Right ventricle myocardium superior (tissue), 1 donor: ENCODE data around the gene ZFX. TPM values are rescaled to one million over a fixed set of nuclear protein-coding genes. Genes with fewer than 3 reads are reported as not detected.
A peak's percentile ranks its signal among the peaks of the same experiment; 100 is the strongest.

ENCODE experiments used
- ATAC-seq: fragments of 200-7000 bp; cut with Tn5 transposase; one replicate; pipeline ENCODE4 v1.9.1; 2020; ENCODE audit warnings: mild to moderate bottlenecking; ENCODE audit not compliant: poor library complexity
- DNase-seq: peaks from one replicate; pipeline ENCODE4 v3.0.0-alpha.2; 2020
- intact Hi-C: fragments of 100-400 bp; cut with DNase I; formaldehyde crosslinking; loops from one replicate; pipeline ENCODE4 v1.11.2; 2022
- total RNA-seq: library from RNA; stranded (reverse); fragmentation: NEBNext Ultra II Directional; extraction: Animal tissue kit (Norgen Biotek cat#: 25700); gene quantifications from one replicate; pipeline ENCODE4 v1.2.1, GENCODE V29; 2021
- donor health status: DM: no; HTN: yes; CAD: no; lungs with severe emphysema.

ZFX gene
- total RNA-seq, 1 donor from 2014 or later = 32.9 TPM

DNA sequence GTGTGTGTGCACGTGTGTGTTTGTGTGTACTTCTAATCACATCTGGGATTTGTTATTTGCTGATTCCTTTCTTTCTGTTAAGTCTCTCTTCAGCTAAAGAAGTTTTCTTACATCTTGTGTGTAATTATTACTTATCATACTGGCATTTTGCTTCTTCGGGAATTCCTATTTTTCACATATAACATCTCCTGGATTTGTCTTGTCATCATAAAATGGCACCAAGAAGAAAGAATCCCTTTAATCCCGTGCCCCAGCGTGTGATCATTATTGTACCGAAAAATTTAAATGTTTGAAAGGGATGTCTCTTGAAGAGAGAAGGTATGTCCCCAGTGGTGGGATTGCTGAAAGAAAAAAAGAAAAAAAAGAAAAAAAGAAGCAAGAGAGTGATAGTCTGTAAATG, 72.3 kb downstream of the ZFX start:
- intact Hi-C loops = no loop called here
- no peak for ATAC-seq
- DNase-seq = no peak

DNA sequence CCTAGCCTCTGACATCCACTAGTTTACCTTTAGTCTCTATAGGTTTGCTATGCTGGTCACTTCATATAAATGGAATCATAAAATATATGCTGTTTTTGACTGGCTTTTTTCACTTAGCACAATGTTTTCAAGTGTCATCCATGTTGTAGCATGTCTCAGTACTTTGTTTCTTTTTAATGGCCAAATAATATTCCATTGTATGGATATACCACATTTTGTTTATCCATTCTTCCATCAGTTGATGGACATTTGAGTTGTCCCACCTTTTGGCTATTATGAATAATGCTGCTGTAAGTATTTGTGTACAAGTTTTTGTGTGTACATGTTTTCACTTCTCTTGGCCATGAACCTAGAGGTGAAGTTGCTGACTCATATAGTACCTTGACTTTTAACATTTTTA, 75.7 kb downstream of the ZFX start:
- ATAC-seq = no peak
- intact Hi-C loops = no loop called here
- DNase-seq = no peak

DNA sequence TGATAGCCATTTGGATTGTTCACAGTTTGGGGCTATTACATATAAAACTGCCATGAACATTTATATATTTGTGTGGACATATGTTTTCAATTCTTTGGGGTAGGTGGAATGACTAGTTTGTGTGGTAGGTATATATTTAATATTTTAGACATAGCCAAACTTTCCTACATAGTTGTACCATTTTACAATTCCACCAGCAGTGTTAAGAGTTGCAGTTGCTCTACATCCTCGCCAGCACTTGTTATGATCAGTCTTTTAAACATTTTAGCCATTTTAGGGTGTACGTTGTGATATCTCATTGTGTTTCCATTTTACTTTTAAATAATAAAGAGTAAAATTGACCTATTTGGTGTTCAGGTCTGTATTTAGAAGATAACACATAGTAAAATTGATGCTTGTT, 76.6 kb downstream of the ZFX start:
- no peak for DNase-seq
- intact Hi-C loops = no loop called here
- ATAC-seq = no peak

DNA sequence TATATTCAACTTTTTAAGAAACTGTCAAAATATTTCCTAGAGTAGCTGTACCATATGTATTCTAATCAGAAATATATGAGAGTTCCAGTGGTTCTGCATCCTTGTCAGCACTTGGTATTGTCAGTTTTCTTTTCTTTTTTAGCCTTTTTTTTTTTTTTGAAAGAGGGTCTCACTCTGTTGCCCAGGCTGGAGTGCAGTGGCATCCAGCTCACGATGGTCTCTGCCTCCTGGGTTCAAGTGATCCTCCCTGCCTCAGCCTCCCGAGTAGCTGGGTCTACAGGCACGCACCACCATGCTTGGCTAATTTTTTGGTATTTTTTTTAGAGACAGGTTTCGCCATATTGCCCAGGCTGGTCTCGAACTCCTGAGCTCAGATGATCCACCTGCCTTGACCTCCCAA, 79.1 kb downstream of the ZFX start:
- DNase-seq = no peak
- intact Hi-C loops = no loop called here
- ATAC-seq = no peak

DNA sequence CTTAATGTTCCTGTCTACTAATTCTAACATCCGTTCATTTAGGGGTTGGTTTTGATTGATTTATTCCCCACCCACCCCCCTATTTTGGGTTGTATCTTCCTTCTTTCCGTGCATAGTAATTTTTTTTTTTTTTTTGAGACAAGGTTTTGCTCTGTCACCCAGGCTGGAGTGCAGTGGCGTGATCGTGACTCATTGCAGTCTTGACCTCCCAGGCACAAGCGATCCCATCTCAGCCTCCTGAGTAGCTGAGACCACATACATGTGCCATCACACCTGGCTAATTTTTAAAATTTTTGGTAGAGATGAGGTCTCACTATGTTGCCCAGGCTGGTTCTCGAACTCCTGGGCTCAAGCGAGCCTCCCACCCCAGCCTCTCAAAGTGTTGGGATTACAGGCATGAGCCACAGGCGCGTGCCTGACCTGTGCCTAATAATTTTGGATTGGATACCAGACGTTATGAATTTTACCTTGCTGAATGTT, 79.9 kb downstream of the ZFX start:
- intact Hi-C loops = no loop called here
- DNase-seq = no peak
- no peak for ATAC-seq

DNA sequence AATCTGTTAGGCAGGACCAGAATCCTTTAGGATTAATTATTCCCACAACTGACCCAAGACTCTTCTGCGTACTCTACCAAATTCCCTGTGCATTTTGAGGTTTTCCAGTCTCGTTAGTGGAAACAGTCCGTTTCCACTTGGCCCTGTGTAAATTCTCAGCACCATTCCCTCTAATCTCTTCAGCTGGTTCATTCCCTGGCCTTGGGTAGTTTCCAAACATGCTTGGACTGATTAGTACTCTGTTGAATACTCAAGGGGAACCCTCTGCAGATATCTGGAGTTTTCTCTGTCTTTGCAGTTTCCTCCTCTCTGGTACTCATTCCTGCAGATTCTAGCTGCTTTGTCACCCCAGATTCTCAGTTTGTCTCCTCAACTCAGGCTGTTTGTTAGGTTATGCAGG, 80.4 kb downstream of the ZFX start:
- ATAC-seq = peak; percentile 85
- no peak for DNase-seq
- intact Hi-C loops = no loop called here

DNA sequence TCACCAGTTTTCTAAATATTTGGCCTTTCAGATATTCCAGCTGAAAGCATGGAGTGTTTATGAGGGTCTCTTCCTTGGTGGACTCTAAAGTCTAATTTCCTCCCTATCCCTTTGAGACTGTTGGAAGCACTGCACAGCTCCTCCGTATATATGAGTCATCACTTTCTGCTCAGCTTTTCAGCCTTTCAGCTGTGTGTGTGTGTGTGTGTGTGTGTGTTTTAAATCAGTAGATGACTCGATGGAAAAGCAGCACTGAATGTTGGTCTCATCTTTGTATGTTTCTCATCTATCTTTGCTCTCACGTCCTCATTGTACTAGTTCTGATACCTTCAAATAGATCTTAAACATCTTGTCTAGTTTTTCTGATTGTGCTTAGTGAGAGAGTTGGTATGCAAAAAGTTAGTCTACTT, 81.6 kb downstream of the ZFX start:
- intact Hi-C loops = no loop called here
- peak; percentile 38 for ATAC-seq
- no peak for DNase-seq

DNA sequence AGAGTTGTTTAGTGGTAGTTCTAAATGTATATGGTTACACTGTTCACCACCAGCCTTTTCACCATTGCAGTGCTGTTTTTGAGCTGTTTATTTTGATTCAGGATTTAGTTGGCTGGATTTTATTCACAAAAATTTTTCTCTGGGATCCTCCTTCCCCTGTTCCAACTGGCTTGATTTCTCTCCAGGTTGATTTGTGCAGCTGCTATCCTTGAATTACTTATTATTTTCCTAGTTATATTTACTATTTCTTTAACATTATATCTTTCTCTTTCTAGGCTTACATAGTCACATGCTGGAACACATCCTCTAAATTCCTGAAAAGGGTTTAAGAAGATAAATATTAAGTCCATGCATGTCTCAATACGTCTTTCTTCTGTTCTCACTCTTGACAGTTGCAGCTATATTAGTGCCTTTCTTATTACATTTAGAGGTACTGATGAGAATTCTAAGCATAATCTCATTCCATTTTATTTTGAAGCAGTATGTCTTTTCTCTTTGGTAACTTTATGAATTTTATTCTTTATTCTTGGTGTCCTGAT, 82.2 kb downstream of the ZFX start:
- DNase-seq = no peak
- intact Hi-C loops = no loop called here
- ATAC-seq = no peak

DNA sequence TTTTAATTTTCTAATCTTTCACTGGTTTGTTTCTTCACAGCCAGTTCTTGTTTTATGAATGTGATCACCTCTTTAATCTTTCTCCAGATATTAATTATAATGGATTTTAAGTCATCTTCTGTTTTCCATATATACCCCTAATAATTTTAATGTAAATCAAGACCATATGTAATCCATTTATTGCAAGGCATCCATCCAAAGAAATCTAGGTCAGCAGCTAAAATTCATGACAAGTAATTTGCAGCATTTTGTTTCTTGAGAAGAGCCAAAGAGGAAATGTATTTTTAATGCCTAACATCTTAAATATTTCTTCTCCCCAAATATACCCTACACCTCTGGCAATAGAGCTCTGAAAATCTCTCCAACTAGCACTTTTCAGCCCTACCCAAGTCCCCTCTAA, 83.3 kb downstream of the ZFX start:
- intact Hi-C loops = no loop called here
- no peak for DNase-seq
- ATAC-seq = no peak

DNA sequence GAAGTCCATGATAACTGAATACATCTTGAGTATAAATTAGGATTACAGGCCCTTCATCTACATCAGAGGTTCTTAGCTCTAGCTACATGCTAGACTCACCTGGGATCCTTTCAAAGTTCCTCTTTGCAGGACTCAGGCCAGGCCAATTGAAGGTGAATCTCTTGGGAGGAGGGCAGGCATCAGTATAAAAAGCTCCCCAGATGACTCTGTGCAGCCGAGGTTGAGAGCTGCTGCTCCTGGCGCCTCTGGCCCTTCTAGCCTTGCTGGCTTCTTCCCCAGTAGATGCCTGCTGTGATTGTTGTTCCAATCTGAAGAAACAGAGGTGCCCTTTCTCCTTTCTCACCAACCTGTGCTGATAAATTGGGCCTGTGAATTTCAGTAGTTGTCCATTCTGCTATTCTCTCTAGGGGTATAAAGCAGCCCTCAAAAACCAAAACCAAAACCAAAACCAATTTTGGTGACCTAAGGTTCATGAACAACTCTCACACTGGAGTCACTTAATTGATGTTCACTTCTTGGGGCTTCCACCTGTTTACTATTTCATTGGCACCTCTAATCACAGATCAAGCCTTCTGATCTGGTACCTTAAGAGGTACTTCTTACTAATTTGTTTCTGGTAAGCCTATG, 85.7 kb downstream of the ZFX start:
- DNase-seq (no peak), ATAC-seq (no peak)
- intact Hi-C loops = no loop called here

DNA sequence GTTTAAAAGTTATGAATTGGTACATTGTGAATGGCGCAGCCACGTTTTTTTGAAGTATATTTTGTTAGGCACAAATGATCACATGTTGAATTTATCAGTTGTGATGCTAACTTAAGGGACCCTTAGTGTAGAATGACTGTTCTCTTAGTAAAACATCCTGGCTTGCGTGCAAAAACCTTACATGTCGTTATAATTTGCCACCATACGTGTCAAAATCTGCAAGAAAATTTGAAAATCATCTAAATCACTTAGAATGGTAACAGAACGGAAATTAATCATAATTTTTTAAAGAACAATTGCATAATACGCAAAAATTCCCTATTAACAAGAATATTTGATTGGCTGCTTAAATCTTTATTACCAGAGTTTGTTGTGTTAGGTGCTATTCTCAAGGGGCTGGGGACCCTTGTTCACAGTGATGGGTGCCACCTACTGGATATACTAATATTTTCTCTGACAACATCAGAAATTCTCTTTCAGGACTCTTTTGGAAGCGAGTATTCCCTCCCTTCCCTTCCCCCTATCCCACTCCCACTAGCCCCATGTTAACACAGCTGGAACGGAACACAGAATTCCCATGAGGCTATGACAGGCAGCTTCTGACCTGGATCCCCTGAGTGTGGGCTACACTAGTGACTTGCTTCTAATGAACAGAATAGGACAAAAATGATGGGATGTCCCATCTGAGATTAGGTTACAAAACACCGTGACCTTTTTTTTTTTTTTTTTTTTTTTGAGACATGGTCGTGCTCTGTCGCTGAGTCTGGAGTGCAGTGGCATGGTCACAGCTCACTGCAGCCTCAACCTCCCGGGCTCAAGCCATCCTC, 92.5 kb downstream of the ZFX start:
- ATAC-seq (peak; percentile 65), DNase-seq (no peak)
- intact Hi-C loops = loop anchor here (5.0 kb wide), 1 partner anchor 160 kb away; no protein-coding TSS in a partner anchor

DNA sequence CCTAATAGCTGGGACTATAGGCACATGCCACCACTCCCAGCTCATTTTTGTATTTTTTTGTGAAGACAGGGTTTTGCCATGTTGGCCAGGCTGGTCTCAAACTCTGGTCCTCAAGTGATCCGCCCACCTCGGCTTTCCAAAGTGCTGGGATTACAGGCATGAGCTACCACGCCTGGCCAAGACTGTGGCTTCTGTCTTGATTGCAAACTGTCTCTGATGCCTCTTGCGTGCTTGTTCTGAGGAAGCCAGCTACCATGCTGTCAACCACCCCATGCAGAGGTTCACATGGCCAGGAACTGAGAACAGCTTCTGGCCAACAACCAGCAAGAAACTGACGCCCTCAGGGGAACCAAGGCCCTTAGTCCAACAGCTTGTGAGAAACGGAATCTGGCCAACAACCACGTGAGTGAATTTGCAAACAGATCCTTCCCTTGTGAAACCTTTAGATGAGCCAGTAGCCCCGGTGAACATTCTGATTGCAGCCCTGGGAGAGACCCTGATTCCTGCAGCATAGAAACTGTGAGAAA, 93.2 kb downstream of the ZFX start:
- ATAC-seq = peak; percentile 89
- peak; percentile 58 for DNase-seq
- intact Hi-C loops = loop anchor here (5.0 kb wide), 1 partner anchor 160 kb away; no protein-coding TSS in a partner anchor

DNA sequence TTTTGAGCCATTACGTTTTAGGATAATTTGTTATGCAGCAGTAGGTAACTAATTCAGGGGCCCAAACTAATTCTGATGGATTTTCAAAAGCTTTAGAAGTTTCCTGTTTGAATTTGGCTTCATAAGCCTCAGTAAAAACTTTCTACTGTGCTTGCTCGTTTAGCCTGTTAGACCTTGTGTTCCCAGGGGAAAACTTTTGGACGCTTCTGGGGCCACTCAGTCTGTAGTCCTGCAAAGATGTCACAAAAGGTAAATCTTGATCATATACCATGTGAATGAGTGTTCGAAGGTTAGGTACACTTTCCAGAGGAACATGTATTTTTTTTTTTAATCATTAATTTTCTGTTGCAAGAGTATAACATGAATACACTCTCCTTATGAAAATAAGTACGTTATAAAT, 93.7 kb downstream of the ZFX start:
- intact Hi-C loops = loop anchor here (5.0 kb wide), 1 partner anchor 161 kb away; no protein-coding TSS in a partner anchor
- ATAC-seq (no peak), DNase-seq (no peak)

DNA sequence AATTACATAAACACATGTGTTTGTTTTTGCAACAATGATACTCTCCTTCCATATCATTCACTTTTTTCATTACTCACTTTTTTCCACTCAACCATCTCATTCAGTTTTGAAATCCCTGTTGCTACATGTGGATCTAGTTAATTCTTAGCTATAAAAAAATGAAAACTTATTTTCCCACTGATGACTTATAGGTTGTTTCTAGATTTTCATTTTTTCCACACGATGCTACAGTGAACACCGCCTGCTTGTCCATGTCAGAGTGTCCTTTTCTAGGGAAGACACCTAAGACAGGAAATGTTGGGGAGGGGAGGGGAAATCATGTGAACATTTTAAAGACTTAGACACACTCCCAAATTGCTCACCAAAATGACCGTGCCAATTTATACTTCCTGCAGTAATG, 94.2 kb downstream of the ZFX start:
- ATAC-seq = no peak
- DNase-seq = no peak
- intact Hi-C loops = loop anchor here (5.0 kb wide), 1 partner anchor 161 kb away; no protein-coding TSS in a partner anchor

DNA sequence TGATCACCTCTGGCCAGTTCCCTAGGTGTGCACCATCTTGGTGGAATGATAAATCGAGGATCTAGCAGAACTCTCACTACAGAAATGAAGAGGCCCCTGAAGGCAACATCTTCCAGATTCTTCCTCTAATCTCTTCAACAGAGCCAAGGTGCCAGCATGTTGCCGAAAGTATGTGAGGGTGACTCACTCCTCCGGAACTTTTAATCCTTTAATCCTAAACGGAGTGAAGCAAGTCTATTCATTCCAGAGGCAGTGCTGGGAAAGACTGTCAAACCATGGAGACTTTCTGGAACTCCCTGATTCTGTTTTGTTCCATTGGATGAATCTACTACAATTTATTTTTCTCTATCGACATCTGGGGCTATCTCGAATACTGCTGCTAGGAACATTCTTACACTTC, 95.7 kb downstream of the ZFX start:
- ATAC-seq = no peak
- no peak for DNase-seq

DNA sequence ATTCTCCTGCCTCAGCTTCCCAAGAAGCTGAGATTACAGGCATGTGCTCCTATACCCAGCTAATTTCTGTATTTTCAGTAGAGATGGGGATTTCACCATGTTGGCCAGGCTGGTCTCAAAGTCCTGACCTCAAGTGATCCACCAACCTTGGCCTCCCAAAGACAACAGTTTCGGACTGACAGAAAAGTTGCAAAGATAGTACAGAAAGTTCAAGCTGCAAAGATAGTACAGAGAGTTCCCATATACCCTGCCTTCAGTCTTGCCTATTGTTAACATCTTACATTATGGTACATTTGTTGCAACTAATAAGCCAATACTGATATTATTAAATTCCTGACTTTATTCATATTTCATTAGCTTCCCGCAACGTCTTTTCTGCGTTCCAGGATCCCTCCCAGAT, 98.5 kb downstream of the ZFX start:
- ATAC-seq (no peak), DNase-seq (no peak)
- intact Hi-C loops = no loop called here

More for the DNA sequence above, 95.7 kb downstream of the ZFX start:
- intact Hi-C loops = no loop called here

DNA sequence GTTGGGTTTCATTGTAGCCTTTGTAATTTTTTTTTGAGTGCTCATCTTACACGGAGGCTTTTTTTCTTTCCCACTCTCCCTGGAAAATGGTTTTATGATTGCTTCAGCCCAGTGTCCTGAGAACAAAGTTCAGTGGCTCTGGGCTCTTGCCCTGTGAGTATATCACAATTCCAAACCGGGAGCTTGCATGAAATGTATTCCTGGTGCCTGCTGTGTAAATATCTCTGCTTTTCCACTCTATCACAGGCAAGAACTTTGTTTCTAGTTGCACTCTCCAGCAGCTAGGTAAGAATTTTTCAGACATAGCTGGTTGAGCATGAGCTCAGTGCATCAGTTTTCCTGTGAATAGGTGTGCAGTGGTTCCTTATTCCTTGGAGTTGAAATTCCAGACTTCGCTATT, 103.5 kb downstream of the ZFX start:
- DNase-seq (no peak), ATAC-seq (no peak)
- intact Hi-C loops = loop anchor here (10.0 kb wide), 1 partner anchor 112 kb away; the partner anchor contains the start of gene SUPT20HL1

DNA sequence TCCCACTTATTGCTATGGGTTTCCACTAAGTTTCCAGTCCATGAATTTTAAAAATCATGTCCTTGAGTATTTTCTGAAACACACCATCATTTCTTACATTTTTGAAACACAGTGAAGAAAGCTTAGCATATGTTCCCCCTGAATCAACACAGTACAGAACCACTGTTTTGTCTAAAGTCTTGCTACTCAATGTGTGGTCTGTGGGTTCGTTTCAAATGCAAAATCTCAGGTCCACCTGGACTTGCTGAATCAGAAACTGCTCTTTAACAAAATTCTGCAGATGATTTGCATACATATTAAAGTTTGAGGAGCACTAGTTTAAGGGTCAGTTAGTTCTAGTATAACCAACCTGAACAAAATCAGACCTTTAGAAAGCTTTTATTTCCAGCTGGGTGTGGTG, 103.9 kb downstream of the ZFX start:
- intact Hi-C loops = loop anchor here (10.0 kb wide), 1 partner anchor 111 kb away; the partner anchor contains the start of gene SUPT20HL1
- DNase-seq (no peak), ATAC-seq (no peak)

DNA sequence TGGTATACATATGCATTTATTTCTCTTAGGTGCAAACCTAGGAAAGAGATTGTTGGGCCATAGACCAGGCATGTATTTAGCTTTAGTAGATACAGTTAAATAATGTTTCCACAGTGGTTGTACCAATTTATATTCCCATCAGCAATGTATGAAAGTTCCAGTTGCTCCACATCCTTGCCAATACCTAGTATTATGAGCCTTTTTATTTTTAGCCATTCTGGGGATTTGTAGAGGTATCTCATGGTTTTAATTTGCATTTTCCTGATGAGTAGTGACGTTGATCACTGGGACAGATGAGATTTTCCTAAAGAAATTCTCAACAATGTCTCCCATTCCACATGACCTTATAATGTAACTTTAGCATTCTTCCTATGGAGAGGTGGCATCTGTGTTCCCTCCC, 107.5 kb downstream of the ZFX start:
- ATAC-seq = no peak
- intact Hi-C loops = loop anchor here (10.0 kb wide), 1 partner anchor 108 kb away; the partner anchor contains the start of gene SUPT20HL1
- DNase-seq = no peak
